IPS-15b (cell line): ENCODE results near the gene ENO2.
"Not testable (repeated sequence)": the region's sequence is repeated elsewhere in the genome, so short reads cannot be mapped to it uniquely, and the experiment has no call there.

Experiments
- H3K27me3 ChIP-seq: one replicate; pipeline ENCODE4 v1.6.1; 2013; ENCODE audit warnings: low read length; ENCODE audit not compliant: control insufficient read depth, insufficient read depth
- H3K36me3 ChIP-seq: one replicate; pipeline ENCODE4 v1.6.1; 2013; ENCODE audit warnings: low read length; ENCODE audit not compliant: control insufficient read depth, insufficient read depth
- H3K4me1 ChIP-seq: one replicate; pipeline ENCODE4 v1.6.1; 2013; ENCODE audit warnings: mild to moderate bottlenecking, low read length; ENCODE audit not compliant: control insufficient read depth, insufficient read depth
- H3K4me3 ChIP-seq: one replicate; pipeline ENCODE4 v1.5.1; 2013; ENCODE audit warnings: low read depth, low read length
- H3K9ac ChIP-seq: one replicate; pipeline ENCODE4 v1.6.1; 2013; ENCODE audit warnings: low read depth, mild to moderate bottlenecking, low read length
- H3K9me3 ChIP-seq: one replicate; pipeline ENCODE4 v1.6.1; 2013; ENCODE audit warnings: mild to moderate bottlenecking, low read length; ENCODE audit not compliant: control insufficient read depth, insufficient read depth

ENO2 gene

GRCh38 chr12:6904280-6905276 lies 9.8 kb upstream of the ENO2 start, which contains the start of gene LRRC23:
TSS of gene LRRC23 (plus strand) at chr12:6904822. CDS start at chr12:6905634, 812 bp downstream.
- Histone ChIP-seq H3K4me3 (peak within 1 kb of the TSS; percentile 86), H3K9me3 (no peaks in the 10 kb centered on the region), H3K4me1 (peaks cover 15% of the 10 kb centered on the region), H3K27me3 (peaks cover 9% of the 10 kb centered on the region), H3K36me3 (no peaks in the 10 kb centered on the region), H3K9ac (peak within 1 kb of the TSS; percentile 74)

GRCh38 chr12:6905414-6906040 lies 8.9 kb upstream of the ENO2 start:
- peaks cover 9% of the 10 kb centered on the region for H3K27me3 ChIP-seq
- H3K9ac ChIP-seq = no peak overlapping the region

DNA sequence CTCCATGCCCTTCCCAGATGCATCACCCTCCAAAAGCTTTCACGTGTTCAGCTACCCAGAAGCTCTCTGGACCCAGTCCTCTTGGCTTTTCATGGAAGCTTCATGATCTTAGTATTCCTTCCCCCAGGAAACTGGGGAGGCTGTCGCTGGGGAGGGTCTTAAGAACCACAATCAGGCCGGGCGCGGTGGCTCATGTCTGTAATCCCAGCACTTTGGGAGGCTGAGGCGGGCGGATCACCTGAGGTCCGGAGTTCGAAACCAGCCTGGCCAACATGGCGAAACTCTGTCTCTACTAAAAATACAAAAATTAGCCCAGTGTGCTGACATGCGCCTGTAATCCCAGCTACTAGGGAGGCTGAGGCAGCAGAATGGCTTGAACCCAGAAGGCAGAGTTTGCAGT lies 6.2 kb upstream of the ENO2 start:
- not testable (repeated sequence) for H3K9me3 ChIP-seq, H3K27me3 ChIP-seq, H3K9ac ChIP-seq, H3K4me3 ChIP-seq, H3K36me3 ChIP-seq
- peaks cover 18% of the 10 kb centered on the region for H3K4me1 ChIP-seq

More at GRCh38 chr12:6905414-6906040, 8.9 kb upstream of the ENO2 start:
- H3K9me3 ChIP-seq = no peaks in the 10 kb centered on the region
- H3K36me3 ChIP-seq = no peaks in the 10 kb centered on the region
- H3K4me1 ChIP-seq = peaks cover 15% of the 10 kb centered on the region
- peak overlapping the region; percentile 86 for H3K4me3 ChIP-seq

DNA sequence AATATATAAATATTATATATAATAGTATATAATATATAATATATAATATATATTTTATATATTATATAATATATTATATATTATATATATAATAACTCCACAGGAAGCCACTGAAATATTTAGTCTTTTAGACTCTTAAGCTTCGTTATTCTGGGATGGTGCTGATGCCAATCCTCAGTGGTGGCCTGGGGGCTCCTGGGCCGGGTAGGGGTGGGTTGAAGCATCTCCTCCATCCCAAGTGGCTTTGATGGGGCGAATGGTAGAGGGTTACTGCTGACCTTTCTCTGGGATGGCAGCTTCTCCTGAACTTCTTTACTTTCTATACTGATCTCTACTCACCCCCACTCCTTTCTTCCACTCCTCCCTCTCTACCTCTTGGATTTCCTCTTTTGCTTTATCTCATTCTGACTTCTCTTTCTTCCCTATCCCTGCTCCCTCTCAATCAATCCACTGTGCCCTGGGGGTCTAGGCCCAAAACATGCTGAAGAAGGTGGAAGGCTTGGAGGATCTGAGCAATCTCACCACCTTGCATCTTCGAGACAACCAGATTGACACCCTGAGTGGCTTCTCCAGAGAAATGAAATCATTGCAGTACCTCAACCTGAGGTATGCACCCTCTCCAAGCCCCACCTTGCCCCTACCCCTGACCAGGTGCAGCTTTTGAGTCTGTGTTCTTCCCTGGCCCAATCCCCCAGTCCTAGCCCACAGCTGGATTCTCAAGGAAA lies 4.8 kb upstream of the ENO2 start:
- Histone ChIP-seq H3K36me3 (no peaks in the 10 kb centered on the region), H3K9ac (no peak overlapping the region), H3K9me3 (no peaks in the 10 kb centered on the region), H3K4me1 (peaks cover 16% of the 10 kb centered on the region), H3K27me3 (peaks cover 9% of the 10 kb centered on the region), H3K4me3 (no peak overlapping the region)

GRCh38 chr12:6912164-6912935 lies 2.0 kb upstream of the ENO2 start:
- H3K4me1 ChIP-seq = peaks cover 16% of the 10 kb centered on the region
- no peak overlapping the region for H3K4me3 ChIP-seq
- peaks cover 16% of the 10 kb centered on the region for H3K36me3 ChIP-seq
- H3K9ac ChIP-seq = no peak overlapping the region
- no peaks in the 10 kb centered on the region for H3K9me3 ChIP-seq
- no peaks in the 10 kb centered on the region for H3K27me3 ChIP-seq

- H3K27me3 ChIP-seq = no peaks in the 10 kb centered on the region
- H3K4me3 ChIP-seq = peak overlapping the region; percentile 86
- H3K9ac ChIP-seq = peak overlapping the region; percentile 76
- peaks cover 33% of the 10 kb centered on the region for H3K36me3 ChIP-seq
- peaks cover 16% of the 10 kb centered on the region for H3K4me1 ChIP-seq
- H3K9me3 ChIP-seq = no peaks in the 10 kb centered on the region
These were observed 788 bp downstream of the ENO2 start for GRCh38 chr12:6914947-6915788.

DNA sequence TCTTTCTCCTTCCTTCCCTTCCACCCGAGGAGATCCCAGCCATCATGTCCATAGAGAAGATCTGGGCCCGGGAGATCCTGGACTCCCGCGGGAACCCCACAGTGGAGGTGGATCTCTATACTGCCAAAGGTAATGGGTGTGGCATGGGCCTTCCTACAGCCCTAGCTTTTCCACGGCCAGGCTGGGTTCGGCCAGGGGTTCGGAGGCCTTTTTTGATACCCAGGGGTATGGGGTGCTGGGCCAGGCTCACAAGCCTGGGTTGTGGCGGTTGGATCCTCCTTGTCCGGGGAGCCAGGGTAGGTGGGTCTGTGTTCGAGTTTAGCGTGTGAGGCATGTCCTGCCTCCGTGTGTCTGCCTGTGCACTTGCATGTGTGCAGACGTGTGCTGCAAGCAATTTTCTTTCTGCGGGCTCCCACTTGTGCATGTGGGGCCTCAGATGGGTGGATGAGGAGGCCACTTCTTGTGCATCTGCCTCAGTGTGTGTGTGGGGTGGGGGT lies 1.5 kb downstream of the ENO2 start:
- H3K27me3 ChIP-seq = no peaks in the 10 kb centered on the region
- H3K4me1 ChIP-seq = peaks cover 16% of the 10 kb centered on the region
- H3K4me3 ChIP-seq = peak overlapping the region; percentile 86
- no peaks in the 10 kb centered on the region for H3K9me3 ChIP-seq
- H3K36me3 ChIP-seq = peaks cover 33% of the 10 kb centered on the region
- peak overlapping the region; percentile 47 for H3K9ac ChIP-seq

GRCh38 chr12:6916426-6917200 lies 2.2 kb downstream of the ENO2 start:
- no peaks in the 10 kb centered on the region for H3K9me3 ChIP-seq
- peaks cover 36% of the 10 kb centered on the region for H3K36me3 ChIP-seq
- H3K9ac ChIP-seq = peak overlapping the region; percentile 47
- no peaks in the 10 kb centered on the region for H3K27me3 ChIP-seq
- H3K4me1 ChIP-seq = peaks cover 16% of the 10 kb centered on the region
- H3K4me3 ChIP-seq = peak overlapping the region; percentile 86

DNA sequence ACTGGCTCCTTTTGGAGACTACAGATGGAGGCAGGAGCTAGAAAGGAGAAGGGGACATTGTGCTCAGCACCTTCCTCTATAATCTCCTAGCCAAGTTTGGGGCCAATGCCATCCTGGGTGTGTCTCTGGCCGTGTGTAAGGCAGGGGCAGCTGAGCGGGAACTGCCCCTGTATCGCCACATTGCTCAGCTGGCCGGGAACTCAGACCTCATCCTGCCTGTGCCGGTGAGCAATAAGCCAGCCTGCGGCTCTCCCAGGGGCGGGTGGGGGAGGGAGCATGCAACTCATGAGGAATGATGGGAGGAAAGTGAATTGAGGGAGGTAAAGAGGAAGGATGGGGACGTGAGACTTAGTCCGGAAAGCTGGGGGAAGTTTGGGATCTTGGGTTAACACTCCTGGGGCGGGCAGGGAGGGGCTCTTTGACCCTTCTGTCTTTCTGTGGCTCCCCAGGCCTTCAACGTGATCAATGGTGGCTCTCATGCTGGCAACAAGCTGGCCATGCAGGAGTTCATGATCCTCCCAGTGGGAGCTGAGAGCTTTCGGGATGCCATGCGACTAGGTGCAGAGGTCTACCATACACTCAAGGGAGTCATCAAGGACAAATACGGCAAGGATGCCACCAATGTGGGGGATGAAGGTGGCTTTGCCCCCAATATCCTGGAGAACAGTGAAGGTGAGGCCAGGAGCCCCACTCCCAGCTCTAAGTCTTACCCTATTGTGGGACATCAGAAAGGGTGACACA lies 3.3 kb downstream of the ENO2 start:
- Histone ChIP-seq H3K36me3 (peaks cover 47% of the 10 kb centered on the region), H3K4me1 (peaks cover 16% of the 10 kb centered on the region), H3K4me3 (no peak overlapping the region), H3K27me3 (no peaks in the 10 kb centered on the region), H3K9me3 (no peaks in the 10 kb centered on the region), H3K9ac (no peak overlapping the region)
